HEK293T (cell line): Measurements from ENCODE around the gene CYP26C1.

ENCODE experiments used
- ARNT ChIP-seq: fragments of 450-650 bp; IDR thresholded peaks from 2 replicates; pipeline ENCODE4 v1.6.1; 2017; ENCODE audit warnings: mild to moderate bottlenecking
- BHLHE40 ChIP-seq: fragments of 450-650 bp; IDR thresholded peaks from 2 replicates; pipeline ENCODE4 v1.6.1; 2016; ENCODE audit warnings: mild to moderate bottlenecking, moderate library complexity, borderline replicate concordance
- FOXM1 ChIP-seq: fragments of 450-650 bp; IDR thresholded peaks from 2 replicates; pipeline ENCODE4 v1.6.1; 2017; ENCODE audit warnings: mild to moderate bottlenecking, borderline replicate concordance
- L3MBTL2 ChIP-seq: fragments of 450-650 bp; conservative IDR thresholded peaks from 2 replicates; pipeline ENCODE4 v1.6.1; 2016; ENCODE audit warnings: mild to moderate bottlenecking
- SP1 ChIP-seq: fragments of 450-650 bp; IDR thresholded peaks from 2 replicates; pipeline ENCODE4 v1.6.1; 2017
- TF ChIP-seq, protein P1 (sequence below): fragments of 450-650 bp; IDR thresholded peaks from 2 replicates; pipeline ENCODE4 v1.6.1; 2016

DNA sequence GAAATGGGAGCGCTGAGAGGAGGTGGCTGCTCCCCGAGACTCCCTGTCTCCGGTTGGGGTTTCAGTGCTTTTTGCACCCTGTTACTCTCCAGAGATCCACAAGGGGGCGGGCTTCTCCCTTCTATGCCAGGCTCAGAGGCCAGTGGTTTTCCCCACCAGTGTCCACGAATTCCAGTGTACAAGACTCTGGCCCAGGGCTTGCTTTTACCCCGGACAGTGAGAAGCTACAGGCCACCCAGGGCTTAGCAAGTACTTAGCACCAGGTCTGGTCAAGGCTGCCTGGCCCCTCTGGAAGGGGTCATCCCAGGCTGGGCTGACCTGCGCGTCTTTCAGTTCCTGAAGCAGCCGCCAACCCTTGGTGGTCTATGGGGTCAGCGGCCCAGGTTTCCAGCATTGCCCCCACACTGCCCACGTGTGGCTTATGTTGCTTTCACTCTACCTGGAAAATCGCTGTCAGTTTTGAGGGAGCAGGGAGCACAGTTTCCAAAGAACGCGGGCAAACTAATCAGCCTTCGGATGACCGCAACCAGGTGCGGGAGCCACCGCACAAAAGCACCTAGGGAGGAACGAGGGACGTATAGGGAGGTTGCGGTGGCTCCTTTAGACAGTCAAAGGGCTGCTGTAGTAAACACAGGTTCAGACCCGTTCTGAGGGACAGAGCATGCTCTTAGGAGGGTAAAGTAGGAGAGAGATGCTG, 19.9 kb downstream of the CYP26C1 start:
- TF ChIP-seq L3MBTL2 (no peak), ARNT (no peak), BHLHE40 (no peak), SP1 (no peak), FOXM1 (no peak)
- TF ChIP-seq, protein P1, sequence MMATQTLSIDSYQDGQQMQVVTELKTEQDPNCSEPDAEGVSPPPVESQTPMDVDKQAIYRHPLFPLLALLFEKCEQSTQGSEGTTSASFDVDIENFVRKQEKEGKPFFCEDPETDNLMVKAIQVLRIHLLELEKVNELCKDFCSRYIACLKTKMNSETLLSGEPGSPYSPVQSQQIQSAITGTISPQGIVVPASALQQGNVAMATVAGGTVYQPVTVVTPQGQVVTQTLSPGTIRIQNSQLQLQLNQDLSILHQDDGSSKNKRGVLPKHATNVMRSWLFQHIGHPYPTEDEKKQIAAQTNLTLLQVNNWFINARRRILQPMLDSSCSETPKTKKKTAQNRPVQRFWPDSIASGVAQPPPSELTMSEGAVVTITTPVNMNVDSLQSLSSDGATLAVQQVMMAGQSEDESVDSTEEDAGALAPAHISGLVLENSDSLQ: no peak
